GM18498 (cell line): ENCODE results near the gene ALDH9A1.
A peak's percentile ranks its signal among the peaks of the same experiment; 100 is the strongest.
"Not testable (repeated sequence)": the region's sequence is repeated elsewhere in the genome, so short reads cannot be mapped to it uniquely, and the experiment has no call there.

Experiments used
- ATAC-seq: cut with Tn5 transposase; IDR thresholded peaks from one replicate; pipeline ENCODE4 v1.9.1; 2021; ENCODE audit warnings: mild to moderate bottlenecking, moderate library complexity; ENCODE audit not compliant: unreplicated experiment

The ALDH9A1 gene

GRCh38 chr1:165688046-165688445 is 10.3 kb downstream of the ALDH9A1 start:
- ATAC-seq, result no peak

DNA sequence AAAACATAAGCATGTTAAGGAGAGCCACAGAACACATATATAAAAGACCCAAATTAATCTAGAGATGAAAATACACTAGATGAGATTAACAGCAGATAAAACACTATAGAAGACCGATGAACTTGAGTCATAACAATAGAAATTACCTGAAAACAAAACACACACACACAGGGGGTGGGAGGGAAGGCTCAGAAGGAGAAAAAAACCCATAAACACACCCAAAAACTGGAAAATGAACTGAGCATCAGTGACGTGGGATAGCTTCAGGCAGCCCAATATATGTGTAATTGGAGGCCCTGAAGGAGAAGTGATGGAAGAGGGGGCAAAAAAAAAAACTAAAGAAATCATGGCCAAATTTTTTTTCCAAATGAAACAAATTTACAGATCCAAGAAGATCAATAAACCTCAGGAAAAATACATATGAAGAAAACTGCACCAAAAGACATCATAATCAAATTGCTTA is 11.4 kb downstream of the ALDH9A1 start:
- ATAC-seq, result peak; percentile 49

DNA sequence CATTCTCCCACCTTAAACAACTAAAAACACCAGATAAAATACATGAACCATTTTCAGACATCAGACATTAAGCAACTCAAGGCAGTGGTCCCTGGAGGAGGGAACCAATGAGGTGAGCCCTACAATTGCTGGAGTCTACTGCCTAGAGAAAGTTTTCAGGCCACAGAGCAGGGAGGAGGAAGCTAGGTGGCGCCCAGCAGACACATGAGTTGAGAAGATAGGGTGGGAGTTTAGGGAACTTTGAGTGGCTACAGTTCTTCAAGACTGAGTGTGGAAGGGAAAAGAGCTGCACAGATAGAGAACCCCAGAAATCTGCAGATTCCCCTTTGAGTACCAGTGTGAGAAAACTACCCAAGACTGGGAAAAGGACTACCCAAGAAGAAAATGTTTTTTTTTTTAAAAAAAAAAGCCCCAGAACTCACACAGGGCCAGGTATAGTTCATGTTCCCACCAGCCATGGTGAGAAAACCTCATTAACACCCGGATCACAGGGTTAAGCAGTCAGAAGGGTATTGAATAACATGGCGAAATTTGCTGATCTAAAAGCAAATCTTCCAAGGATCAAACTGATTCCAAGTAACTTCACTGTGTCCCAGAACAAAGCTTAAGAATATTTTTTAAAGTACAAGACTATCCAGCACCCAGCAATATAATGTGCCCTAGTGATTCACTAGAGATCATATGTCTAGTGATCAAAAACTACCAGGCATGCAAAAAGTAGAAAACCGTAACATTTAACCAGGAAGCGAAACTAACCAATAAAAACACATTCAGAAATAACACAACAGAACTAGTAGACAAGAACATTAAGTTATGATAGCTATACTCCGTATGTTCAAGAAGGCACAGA is 12.0 kb downstream of the ALDH9A1 start:
- peak; percentile 76 for ATAC-seq

GRCh38 chr1:165683848-165684485 is 14.4 kb downstream of the ALDH9A1 start:
- ATAC-seq, result no peak

- not testable (repeated sequence) for ATAC-seq
Measured at GRCh38 chr1:165680773-165681172, 17.6 kb downstream of the ALDH9A1 start.

DNA sequence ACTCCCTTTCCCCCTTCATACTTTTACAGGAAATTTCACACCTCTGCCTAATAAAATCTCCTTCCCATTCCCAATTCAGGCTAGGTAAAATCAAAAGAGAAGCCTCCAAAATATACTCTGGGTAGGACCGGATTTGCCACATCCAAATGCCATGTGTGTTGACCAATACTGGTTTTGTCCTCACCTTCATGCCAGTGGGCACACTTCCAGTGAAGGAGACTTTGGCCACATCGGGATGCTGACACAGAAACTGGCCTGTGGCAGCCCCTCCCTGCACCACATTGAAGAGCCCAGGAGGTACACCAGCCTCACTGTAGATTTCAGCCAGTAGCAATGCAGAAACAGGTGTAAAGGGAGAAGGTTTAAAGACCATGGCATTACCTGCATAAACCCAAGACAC is 18.1 kb downstream of the ALDH9A1 start:
- no peak for ATAC-seq

GRCh38 chr1:165679282-165680036 is 18.9 kb downstream of the ALDH9A1 start:
- no peak for ATAC-seq

DNA sequence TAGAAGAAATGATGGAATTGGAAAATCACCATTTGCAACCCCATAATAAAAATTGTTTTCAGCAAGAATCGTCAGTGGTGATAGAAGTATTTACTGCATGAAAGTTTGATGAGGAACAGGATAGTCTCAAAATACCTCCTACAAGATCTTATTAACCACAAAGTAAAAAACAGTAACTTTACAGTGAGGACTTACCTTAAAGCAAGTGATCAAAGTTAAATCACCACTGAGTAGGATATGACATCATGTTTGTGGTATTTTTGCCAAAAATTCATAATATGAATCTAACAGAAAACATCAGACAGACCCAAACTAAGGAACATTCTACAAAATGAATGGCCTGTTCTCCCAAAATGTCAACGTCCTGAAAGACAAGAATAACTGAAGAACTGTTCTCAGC is 19.9 kb downstream of the ALDH9A1 start:
- no peak for ATAC-seq

- no peak for ATAC-seq
Measured at GRCh38 chr1:165675794-165676193, 22.6 kb downstream of the ALDH9A1 start.

DNA sequence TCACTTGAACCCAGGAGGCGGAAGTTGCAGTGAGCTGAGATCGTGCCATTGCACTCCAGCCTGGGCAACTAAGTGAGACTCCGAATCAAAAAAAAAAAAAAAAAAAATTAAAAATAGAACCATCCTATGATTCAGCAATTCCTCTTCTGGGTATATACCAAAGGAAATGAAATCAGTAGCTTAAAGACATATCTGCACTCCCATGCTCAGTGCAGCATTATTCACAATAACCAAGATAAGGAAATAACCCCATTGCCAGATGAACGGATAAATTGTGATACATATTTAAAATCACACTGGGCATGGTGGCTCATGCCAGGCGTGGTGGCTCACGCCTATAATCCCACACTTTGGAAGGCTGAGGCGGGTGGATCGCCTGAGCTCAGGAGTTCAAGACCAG is 23.8 kb downstream of the ALDH9A1 start:
- ATAC-seq, result no peak

DNA sequence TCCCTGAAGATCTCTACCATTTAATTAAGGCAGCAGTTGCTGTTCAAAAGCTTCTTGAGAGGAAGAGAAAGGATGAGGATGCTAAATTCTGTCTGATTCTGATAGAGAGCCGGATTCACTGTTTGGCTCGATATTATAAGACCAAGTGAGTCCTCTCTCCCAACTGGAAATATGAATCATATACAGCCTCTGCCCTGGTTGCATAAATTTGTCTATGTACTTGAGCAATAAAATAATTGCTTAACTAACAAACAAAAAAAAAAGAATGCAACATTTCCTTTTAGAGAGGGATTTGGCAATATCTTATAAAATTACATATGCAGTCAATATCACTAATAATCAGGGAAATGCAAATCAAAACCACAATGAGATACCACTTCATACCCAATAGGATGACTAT is 26.8 kb downstream of the ALDH9A1 start:
- no peak for ATAC-seq

DNA sequence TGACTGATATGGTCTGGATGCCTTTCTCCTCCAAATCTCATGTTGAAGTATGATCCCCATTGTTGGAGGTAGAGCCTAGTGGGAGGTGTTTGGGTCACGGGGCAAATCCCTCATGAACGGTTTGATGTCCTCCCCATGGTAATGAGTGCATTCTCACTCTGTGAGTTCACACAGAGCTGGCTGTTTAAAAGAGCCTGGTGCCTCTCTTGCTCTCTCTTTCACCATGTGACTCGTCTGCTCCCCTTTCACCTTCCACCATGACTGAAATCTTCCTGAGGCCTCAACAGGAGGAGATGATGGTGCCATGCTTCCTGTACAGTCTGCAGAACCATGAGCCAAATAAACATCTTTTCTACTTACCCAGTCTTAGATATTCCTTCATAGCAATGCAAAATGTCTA is 30.2 kb downstream of the ALDH9A1 start:
- ATAC-seq, result no peak

DNA sequence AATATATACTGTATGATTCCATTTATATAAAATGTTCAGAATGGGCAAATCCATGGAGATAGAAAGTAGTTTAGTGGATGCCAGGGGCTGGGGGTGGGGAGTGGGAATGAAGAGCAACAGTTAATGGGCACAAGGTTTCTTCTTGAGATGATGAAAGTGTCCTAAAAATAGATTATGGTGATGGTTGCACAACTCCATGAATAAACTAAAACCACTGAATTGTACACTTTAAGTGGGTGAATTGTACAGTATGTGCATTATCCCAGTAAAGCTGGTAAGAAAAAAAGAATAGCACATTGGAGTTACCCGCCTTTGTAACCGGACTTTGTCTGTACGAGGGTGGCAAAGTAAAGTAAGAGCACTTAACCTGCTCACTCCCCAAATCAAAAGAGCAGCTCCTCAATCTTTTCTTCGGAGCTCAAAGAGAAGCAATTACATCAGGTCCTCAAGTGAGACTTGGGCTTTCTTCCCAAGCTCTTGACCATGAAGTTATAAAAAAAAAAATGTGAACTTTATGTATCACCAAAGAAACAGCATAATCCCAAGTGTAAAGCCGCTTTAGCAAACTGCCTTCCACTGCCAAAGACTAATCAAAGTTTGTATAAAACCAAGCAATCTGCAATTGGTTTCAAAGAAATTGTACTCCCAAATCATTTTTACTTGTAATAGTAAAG is 32.1 kb downstream of the ALDH9A1 start:
- no peak for ATAC-seq

GRCh38 chr1:165662186-165662585 is 36.2 kb downstream of the ALDH9A1 start:
- no peak for ATAC-seq

DNA sequence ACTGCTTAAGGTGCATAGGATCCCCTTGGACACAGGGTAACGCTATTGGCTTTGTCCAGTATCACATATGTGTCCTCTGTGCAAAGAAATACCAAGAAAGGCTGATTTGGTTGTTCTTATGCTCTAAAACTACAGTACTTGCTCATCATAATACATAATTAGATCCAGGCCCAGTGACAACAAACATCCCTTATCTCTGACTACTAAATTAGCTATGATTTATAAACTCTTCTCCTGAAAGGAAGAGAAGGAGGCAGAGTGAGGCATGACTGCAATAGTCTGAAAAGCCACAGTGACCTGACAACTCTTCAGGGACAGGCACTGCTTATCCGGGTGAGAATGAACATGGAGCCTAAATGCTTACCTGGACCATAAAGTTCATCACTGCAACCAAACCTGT is 36.7 kb downstream of the ALDH9A1 start:
- ATAC-seq, result no peak

- no peak for ATAC-seq
Measured at GRCh38 chr1:165659581-165659895, 38.8 kb downstream of the ALDH9A1 start.

- not testable (repeated sequence) for ATAC-seq
Measured at GRCh38 chr1:165658766-165659580, 39.4 kb downstream of the ALDH9A1 start.

GRCh38 chr1:165650981-165651625 is 47.3 kb downstream of the ALDH9A1 start:
- no peak for ATAC-seq

GRCh38 chr1:165648919-165649572 is 49.3 kb downstream of the ALDH9A1 start:
- no peak for ATAC-seq
